Gastroesophageal sphincter (tissue), 4 donors: ENCODE data around the gene RTN1. TPM values are rescaled to one million over a fixed set of nuclear protein-coding genes. Genes with fewer than 3 reads are reported as not detected.
A peak's percentile ranks its signal among the peaks of the same experiment; 100 is the strongest.

Source experiments
- ATAC-seq: fragments of 150-250 bp; one replicate; pipeline ENCODE4 v1.9.1; 2016; ENCODE audit warnings: mild to moderate bottlenecking, moderate library complexity
- H3K27ac ChIP-seq, 4 donors: fragments of 200-600 bp; sonication (generic) in 3 of 4; 1 replicate in 3 of 4; 2 replicates in 1 of 4; pipeline ENCODE4 v1.5.1; 2016 to 2019
- H3K27me3 ChIP-seq: fragments of 200-600 bp; sonication (generic); one replicate; pipeline ENCODE4 v1.5.1; 2019
- H3K36me3 ChIP-seq, 2 donors: fragments of 200-600 bp; sonication (generic); one replicate each; pipeline ENCODE4 v1.5.1; 2019; ENCODE audit warnings: control low read depth in 1 of 2
- H3K4me1 ChIP-seq, 3 donors: fragments of 200-600 bp; sonication (generic); 1 replicate in 2 of 3; 2 replicates in 1 of 3; pipeline ENCODE4 v1.5.1; 2016 to 2019; ENCODE audit warnings: control low read depth in 2 of 3
- H3K4me3 ChIP-seq, 2 donors: fragments of 200-600 bp; sonication (generic); one replicate each; pipeline ENCODE4 v1.5.1; 2019; ENCODE audit warnings: mild to moderate bottlenecking in 1 of 2, moderate library complexity in 1 of 2
- H3K9me3 ChIP-seq, 3 donors: fragments of 200-600 bp; sonication (generic); one replicate each; pipeline ENCODE4 v1.5.1; 2017 to 2019; ENCODE audit warnings: control low read depth in 2 of 3
- CTCF ChIP-seq, 4 experiments: fragments of 200-600 bp in 2 of 4; fragments of 450-650 bp in 2 of 4; sonication (generic) in 1 of 4; IDR thresholded peaks; one replicate each; pipeline ENCODE4 v1.5.1; 2017 to 2019; ENCODE audit warnings: antibody characterized with exemption in 4 of 4, mild to moderate bottlenecking in 2 of 4, moderate library complexity in 2 of 4
- EP300 ChIP-seq: sonication (generic); formaldehyde crosslinking; IDR thresholded peaks from one replicate; pipeline ENCODE4 v1.6.1; 2017; ENCODE audit warnings: antibody characterized with exemption, mild to moderate bottlenecking
- POLR2A ChIP-seq, 2 donors: fragments of 450-650 bp; IDR thresholded peaks; one replicate each; pipeline ENCODE4 v1.6.1; 2017; ENCODE audit warnings: antibody characterized with exemption in 2 of 2, mild to moderate bottlenecking in 2 of 2, moderate library complexity in 1 of 2
- POLR2AphosphoS5 ChIP-seq: sonication (generic); formaldehyde crosslinking; IDR thresholded peaks from one replicate; pipeline ENCODE4 v1.6.1; 2017; ENCODE audit warnings: antibody characterized with exemption
- WGBS, 2 donors: methylation state at CpG; one replicate each; pipeline ENCODE4 v1.1.5; 2018; ENCODE audit warnings: low coverage in 1 of 2; 5-methylcytosine and 5-hydroxymethylcytosine counted together
- total RNA-seq, 4 donors: library from RNA; depleted of rRNA; stranded (reverse); fragments of >200 nt; gene quantifications; one replicate each; pipeline ENCODE4 v1.1.0, GENCODE V29; 2016

Gene RTN1
- total RNA-seq, 4 donors from 2014 or later: 1.4 to 6.9 (median 6.5) TPM

- no peak overlapping the region for H3K27ac ChIP-seq
- H3K9me3 ChIP-seq: peaks cover 0 to 14% (median 0%) of the 10 kb centered on the region in 3 donors
- H3K4me1 ChIP-seq: no peaks in the 10 kb centered on the region
- no peak overlapping the region for H3K4me3 ChIP-seq
- ATAC-seq: no peak
- H3K27me3 ChIP-seq: no peaks in the 10 kb centered on the region
- 57 to 71% methylated on average over 1 to 4 of the region's 4 CpGs for WGBS, 2 donors
- TF ChIP-seq POLR2A (IDR thresholded peaks at IDR 0.05) (no peak), EP300 (no peak), POLR2AphosphoS5 (no peak), CTCF (IDR thresholded peaks at IDR 0.05) (no peak)
- no peaks in the 10 kb centered on the region for H3K36me3 ChIP-seq
These were observed 231.7 kb downstream of the RTN1 start for GRCh38 chr14:59638885-59639284.

- Histone ChIP-seq H3K27me3 (peaks cover 32% of the 10 kb centered on the region), H3K27ac (no peak overlapping the region), H3K4me3 (no peak overlapping the region), H3K36me3 (no peaks in the 10 kb centered on the region), H3K9me3 (no peaks in the 10 kb centered on the region), H3K4me1 (peaks cover 0 to 8% (median 4%) of the 10 kb centered on the region in 3 donors)
- TF ChIP-seq POLR2A (IDR thresholded peaks at IDR 0.05) (no peak), EP300 (no peak), CTCF (IDR thresholded peaks at IDR 0.05) (no peak), POLR2AphosphoS5 (no peak)
- no peak for ATAC-seq
- WGBS, 2 donors: 59 to 75% methylated on average over 2 of the region's 2 CpGs
These were observed 236.0 kb downstream of the RTN1 start for GRCh38 chr14:59634617-59635016.

- Histone ChIP-seq H3K9me3 (no peaks in the 10 kb centered on the region), H3K36me3 (no peaks in the 10 kb centered on the region), H3K4me3 (no peak overlapping the region), H3K27ac (no peak overlapping the region), H3K27me3 (peaks cover 35% of the 10 kb centered on the region), H3K4me1 (peaks cover 0 to 8% (median 4%) of the 10 kb centered on the region in 3 donors)
- ATAC-seq: no peak
- TF ChIP-seq CTCF (IDR thresholded peaks at IDR 0.05): no peak
- TF ChIP-seq POLR2A (IDR thresholded peaks at IDR 0.05): no peak
- no peak for TF ChIP-seq POLR2AphosphoS5
- no peak for TF ChIP-seq EP300
- WGBS, 2 donors: 50 to 100% methylated on average over 1 to 3 of the region's 3 CpGs
These were observed 237.1 kb downstream of the RTN1 start for GRCh38 chr14:59633486-59633885.

- TF ChIP-seq CTCF (IDR thresholded peaks at IDR 0.05) (peak in 1 of 4 experiments; percentile 22), POLR2A (IDR thresholded peaks at IDR 0.05) (no peak)
- no peak for ATAC-seq
- Histone ChIP-seq H3K4me3 (no peak overlapping the region), H3K9me3 (no peaks in the 10 kb centered on the region), H3K27me3 (peaks cover 35% of the 10 kb centered on the region), H3K36me3 (no peaks in the 10 kb centered on the region), H3K27ac (no peak overlapping the region), H3K4me1 (peaks cover 0 to 8% (median 4%) of the 10 kb centered on the region in 3 donors)
- WGBS, 2 donors: 75 to 78% methylated on average over 2 to 3 of the region's 3 CpGs
These were observed 238.2 kb downstream of the RTN1 start for GRCh38 chr14:59632381-59632780.

- H3K27me3 ChIP-seq: peaks cover 35% of the 10 kb centered on the region
- no peak overlapping the region for H3K27ac ChIP-seq
- 0 to 30% methylated on average over 1 to 2 of the region's 3 CpGs for WGBS, 2 donors
- no peaks in the 10 kb centered on the region for H3K9me3 ChIP-seq
- peaks cover 0 to 8% (median 4%) of the 10 kb centered on the region in 3 donors for H3K4me1 ChIP-seq
- H3K36me3 ChIP-seq: no peaks in the 10 kb centered on the region
- no peak overlapping the region for H3K4me3 ChIP-seq
- TF ChIP-seq POLR2AphosphoS5 (no peak), POLR2A (IDR thresholded peaks at IDR 0.05) (no peak)
- no peak for ATAC-seq
These were observed 239.3 kb downstream of the RTN1 start for GRCh38 chr14:59631237-59631636.
